Endothelial cell of umbilical vein (primary cell): ENCODE data around the gene SDHAF2. TPM values are rescaled to one million over a fixed set of nuclear protein-coding genes. Genes with fewer than 3 reads are reported as not detected.

Experiments used
- BruUV-seq: library from RNA; stranded (reverse); fragments of 400-500 nt; replicated peaks from 2 replicates; lab custom pipeline; 2021; lab: Mats Ljungman, UMichigan
- CTCF ChIA-PET: fragments of 300-600, 350-600 bp; sonication (Branson Sonifier 250); formaldehyde crosslinking; loops from one replicate; lab custom pipeline; 2021; ENCODE audit warnings: antibody characterized with exemption, inconsistent platforms; lab: Charles Lee
- POLR2A ChIA-PET: fragments of 300-600, 350-600 bp; sonication (Branson Sonifier 250); formaldehyde crosslinking; loops from one replicate; lab custom pipeline; 2021; ENCODE audit warnings: antibody characterized with exemption, inconsistent platforms; lab: Charles Lee
- DNase-seq: peaks from one replicate; pipeline ENCODE4 v3.0.0-alpha.2; 2011; ENCODE audit warnings: low read depth, low spot score
- FAIRE-seq: peaks from 2 replicates; lab custom pipeline; 2011; peaks lifted over from hg19 to GRCh38; lab: Jason Lieb, UNC
- H2AFZ ChIP-seq: 2 replicates; pipeline ENCODE4 v1.6.0; 2012; ENCODE audit warnings: low read depth, low read length, control low read depth, inconsistent platforms
- H3K27ac ChIP-seq: 2 replicates; pipeline ENCODE4 v1.5.1; 2011; ENCODE audit warnings: low read depth, mild to moderate bottlenecking, control low read depth, low read length, moderate library complexity; ENCODE audit not compliant: insufficient read depth
- H3K27me3 ChIP-seq, 2 experiments: 2 replicates each; pipeline versions ENCODE4 v1.6.0 to v1.6.1; 2011; ENCODE audit warnings: low read length in 2 of 2, mixed read lengths in 1 of 2; ENCODE audit not compliant: control insufficient read depth in 2 of 2, insufficient read depth in 2 of 2
- H3K36me3 ChIP-seq, 2 experiments: 2 replicates in 1 of 2; 3 replicates in 1 of 2; pipeline ENCODE4 v1.5.1; 2011; ENCODE audit warnings: low read length in 2 of 2, mild to moderate bottlenecking in 1 of 2, moderate library complexity in 1 of 2; ENCODE audit not compliant: control insufficient read depth in 2 of 2, insufficient read depth in 2 of 2; ENCODE audit errors: extremely low read depth in 1 of 2
- H3K4me1 ChIP-seq: 3 replicates; pipeline ENCODE4 v1.5.1; 2011; ENCODE audit warnings: mild to moderate bottlenecking, low read length; ENCODE audit not compliant: control insufficient read depth, insufficient read depth; ENCODE audit errors: extremely low read depth
- H3K4me2 ChIP-seq: 2 replicates; pipeline ENCODE4 v1.6.1; 2011; ENCODE audit warnings: low read length, control low read depth, mixed read lengths; ENCODE audit not compliant: insufficient read depth
- H3K4me3 ChIP-seq, 3 experiments: fragments of 200-600 bp in 1 of 3; sonication (generic), shearing (Covaris generic) in 1 of 3; replicated peaks in 1 of 3; 2 replicates each; pipeline ENCODE4 v1.5.1; 2011 to 2016; ENCODE audit warnings: control low read depth in 3 of 3, low read length in 3 of 3, mild to moderate bottlenecking in 2 of 3, inconsistent platforms in 1 of 3, low read depth in 1 of 3, moderate library complexity in 1 of 3; ENCODE audit not compliant: insufficient read depth in 1 of 3
- H3K79me2 ChIP-seq: 2 replicates; pipeline ENCODE4 v1.6.0; 2012; ENCODE audit warnings: low read length, inconsistent platforms; ENCODE audit not compliant: control insufficient read depth, insufficient read depth
- H3K9ac ChIP-seq: replicated peaks from 2 replicates; pipeline ENCODE3; 2011; ENCODE audit warnings: low read length, control low read depth; ENCODE audit not compliant: insufficient read depth; ENCODE audit errors: extremely low read depth
- H3K9me1 ChIP-seq: replicated peaks from 3 replicates; pipeline ENCODE4 v1.6.0; 2011; ENCODE audit warnings: mild to moderate bottlenecking, low read length; ENCODE audit not compliant: control insufficient read depth, insufficient read depth; ENCODE audit errors: extremely low read depth
- H3K9me3 ChIP-seq: replicated peaks from 2 replicates; pipeline ENCODE4 v1.5.1; 2012; ENCODE audit warnings: low read length, inconsistent platforms; ENCODE audit not compliant: control insufficient read depth, insufficient read depth
- H4K20me1 ChIP-seq: replicated peaks from 2 replicates; pipeline ENCODE3; 2011; ENCODE audit warnings: mild to moderate bottlenecking, low read length; ENCODE audit not compliant: control insufficient read depth, insufficient read depth; ENCODE audit errors: extremely low read depth
- EZH2 ChIP-seq: IDR thresholded peaks from 2 replicates; pipeline ENCODE4 v1.6.1; 2012; ENCODE audit warnings: borderline replicate concordance, low read depth, mild to moderate bottlenecking, moderate library complexity, low read length, inconsistent platforms; ENCODE audit not compliant: severe bottlenecking
- FOS ChIP-seq: IDR thresholded peaks from 2 replicates; pipeline ENCODE4 v1.6.1; 2011; ENCODE audit warnings: mild to moderate bottlenecking, low read length, moderate library complexity, borderline replicate concordance; ENCODE audit not compliant: insufficient read depth
- GATA2 ChIP-seq: IDR thresholded peaks from 2 replicates; pipeline ENCODE4 v1.7.0; 2011; ENCODE audit warnings: low read depth, mild to moderate bottlenecking, moderate library complexity, mixed read lengths, low read length; ENCODE audit not compliant: insufficient read length, insufficient read depth
- JUN ChIP-seq: IDR thresholded peaks from 2 replicates; pipeline ENCODE4 v1.6.1; 2011; ENCODE audit warnings: borderline replicate concordance, low read depth; ENCODE audit not compliant: insufficient read length, insufficient read depth
- MYC ChIP-seq: IDR thresholded peaks from one replicate; pipeline ENCODE4 v1.6.1; 2011; ENCODE audit warnings: mild to moderate bottlenecking, low read depth, low read length
- POLR2A ChIP-seq: IDR thresholded peaks from 2 replicates; pipeline ENCODE4 v1.6.1; 2012; ENCODE audit warnings: low read depth, mild to moderate bottlenecking, control low read depth, low read length
- POLR2AphosphoS5 ChIP-seq: IDR thresholded peaks from 2 replicates; pipeline ENCODE4 v1.6.1; 2012; ENCODE audit warnings: low read depth, mild to moderate bottlenecking, control low read depth, low read length, moderate library complexity; ENCODE audit not compliant: insufficient read depth
- dilution Hi-C: fragments of 300-500 bp; cut with MboI; formaldehyde crosslinking; loops from one replicate; pipeline ENCODE4 v1.15.0; 2019; ENCODE audit warnings: low sequenced_read_pairs; ENCODE audit not compliant: extremely low pct_ligation_motif_present
- intact Hi-C: fragments of 100-400 bp; cut with micrococcal nuclease; formaldehyde crosslinking; loops from one replicate; pipeline ENCODE4 v1.10.0; 2022
- polyA plus RNA-seq, 4 experiments: library from polyadenylated mRNA; depleted of rRNA in 3 of 4; stranded (reverse) in 3 of 4; unstranded in 1 of 4; fragments of >200 nt; gene quantifications; 2 replicates each; pipeline versions ENCODE4 v1.2.1 to v1.2.3, GENCODE V29; 2011 to 2012; ENCODE audit warnings: missing spikeins in 1 of 4
- total RNA-seq: library from RNA; stranded (reverse); gene quantifications from 2 replicates; pipeline ENCODE4 v1.2.3, GENCODE V29; 2021
- TF ChIP-seq, protein P1 (sequence below): IDR thresholded peaks from 2 replicates; pipeline ENCODE4 v1.6.1; 2011; ENCODE audit not compliant: insufficient read depth, insufficient read length
- TF ChIP-seq, protein P2 (sequence below), 2 donors: IDR thresholded peaks; 1 replicate in 1 of 2; 2 replicates in 1 of 2; pipeline ENCODE4 v1.5.1; 2011; ENCODE audit warnings: low read length in 2 of 2, mild to moderate bottlenecking in 2 of 2, moderate library complexity in 2 of 2, control low read depth in 1 of 2, inconsistent platforms in 1 of 2, low read depth in 1 of 2; ENCODE audit not compliant: insufficient read depth in 1 of 2; ENCODE audit errors: extremely low read depth in 1 of 2

The SDHAF2 gene
- total and polyA plus RNA-seq, 2 donors (not counting 3 experiments of a cell fraction or from before 2014, with no cell fraction given): 44.5 to 128 TPM

DNA sequence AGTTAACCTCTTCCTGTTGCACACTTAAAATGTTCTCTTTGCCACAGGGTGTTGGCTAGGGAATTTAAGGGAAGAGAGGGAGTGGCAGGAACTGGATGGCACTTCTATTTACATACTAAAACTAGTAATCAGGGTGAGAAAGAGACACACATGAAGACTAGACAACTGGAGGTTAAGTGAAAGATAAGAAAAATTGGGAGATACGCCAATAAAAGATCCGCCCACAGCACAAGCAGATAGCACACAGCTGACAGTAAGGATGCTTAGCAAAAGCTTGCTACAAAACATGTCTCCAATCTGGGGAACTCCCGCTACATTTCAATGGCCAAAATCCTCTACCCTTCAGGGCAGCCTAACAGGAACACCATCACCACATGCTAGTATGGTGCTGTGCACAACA, 13.0 kb upstream of the SDHAF2 start:
- no peaks in the 10 kb centered on the region for H3K9me1 ChIP-seq
- no TSS peak for BruUV-seq
- FAIRE-seq: no peak
- CTCF ChIA-PET: no interaction called here
- peaks cover 28% of the 10 kb centered on the region for H3K79me2 ChIP-seq
- H3K9ac ChIP-seq: no peak overlapping the region
- no peak overlapping the region for H3K4me2 ChIP-seq
- H3K4me3 ChIP-seq: no peak overlapping the region
- H3K27me3 ChIP-seq: no peaks in the 10 kb centered on the region
- H3K9me3 ChIP-seq: no peaks in the 10 kb centered on the region
- H4K20me1 ChIP-seq: no peaks in the 10 kb centered on the region
- H3K36me3 ChIP-seq: peaks cover 48 to 50% of the 10 kb centered on the region in 2 experiments
- dilution Hi-C loops (no loop called here), intact Hi-C loops (no loop called here)
- POLR2A ChIA-PET: no interaction called here
- DNase-seq: no peak
- H3K4me1 ChIP-seq: peaks cover 12% of the 10 kb centered on the region
- no peak overlapping the region for H2AFZ ChIP-seq
- no peak for TF ChIP-seq MYC
- H3K27ac ChIP-seq: no peak overlapping the region

DNA sequence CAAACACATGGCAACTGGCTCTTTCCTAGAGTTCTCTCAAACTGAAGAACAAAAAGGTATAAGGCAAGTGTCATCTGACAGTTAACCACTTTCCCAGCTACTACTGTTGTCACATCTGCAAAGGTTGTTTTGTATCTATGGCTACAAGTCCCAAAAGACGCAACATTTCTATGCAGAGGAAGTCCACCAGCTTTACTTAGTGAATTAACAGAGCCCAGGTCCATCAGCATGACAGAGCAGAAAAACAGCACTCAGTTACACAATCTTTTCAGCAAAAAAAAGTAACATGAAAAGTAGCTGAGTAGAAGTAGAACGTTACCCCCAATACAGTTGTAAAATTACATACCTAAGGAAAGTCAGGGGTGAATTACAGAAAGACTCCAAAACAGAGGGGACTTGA, 12.3 kb upstream of the SDHAF2 start:
- no peak overlapping the region for H3K27ac ChIP-seq
- dilution Hi-C loops (no loop called here), intact Hi-C loops (no loop called here)
- H2AFZ ChIP-seq: no peak overlapping the region
- peaks cover 12% of the 10 kb centered on the region for H3K4me1 ChIP-seq
- POLR2A ChIA-PET: no interaction called here
- H3K27me3 ChIP-seq: no peaks in the 10 kb centered on the region
- FAIRE-seq (no peak), DNase-seq (no peak)
- CTCF ChIA-PET: interaction anchor here (0.7 to 0.8 kb wide), 2 partner anchors 25 to 82 kb away, joined by 3 read pairs; no protein-coding TSS in a partner anchor
- H3K4me2 ChIP-seq: no peak overlapping the region
- H4K20me1 ChIP-seq: no peaks in the 10 kb centered on the region
- no peak overlapping the region for H3K4me3 ChIP-seq
- peaks cover 46 to 49% of the 10 kb centered on the region in 2 experiments for H3K36me3 ChIP-seq
- TF ChIP-seq, protein P1, sequence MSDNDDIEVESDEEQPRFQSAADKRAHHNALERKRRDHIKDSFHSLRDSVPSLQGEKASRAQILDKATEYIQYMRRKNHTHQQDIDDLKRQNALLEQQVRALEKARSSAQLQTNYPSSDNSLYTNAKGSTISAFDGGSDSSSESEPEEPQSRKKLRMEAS: no peak
- TF ChIP-seq, protein P2, sequence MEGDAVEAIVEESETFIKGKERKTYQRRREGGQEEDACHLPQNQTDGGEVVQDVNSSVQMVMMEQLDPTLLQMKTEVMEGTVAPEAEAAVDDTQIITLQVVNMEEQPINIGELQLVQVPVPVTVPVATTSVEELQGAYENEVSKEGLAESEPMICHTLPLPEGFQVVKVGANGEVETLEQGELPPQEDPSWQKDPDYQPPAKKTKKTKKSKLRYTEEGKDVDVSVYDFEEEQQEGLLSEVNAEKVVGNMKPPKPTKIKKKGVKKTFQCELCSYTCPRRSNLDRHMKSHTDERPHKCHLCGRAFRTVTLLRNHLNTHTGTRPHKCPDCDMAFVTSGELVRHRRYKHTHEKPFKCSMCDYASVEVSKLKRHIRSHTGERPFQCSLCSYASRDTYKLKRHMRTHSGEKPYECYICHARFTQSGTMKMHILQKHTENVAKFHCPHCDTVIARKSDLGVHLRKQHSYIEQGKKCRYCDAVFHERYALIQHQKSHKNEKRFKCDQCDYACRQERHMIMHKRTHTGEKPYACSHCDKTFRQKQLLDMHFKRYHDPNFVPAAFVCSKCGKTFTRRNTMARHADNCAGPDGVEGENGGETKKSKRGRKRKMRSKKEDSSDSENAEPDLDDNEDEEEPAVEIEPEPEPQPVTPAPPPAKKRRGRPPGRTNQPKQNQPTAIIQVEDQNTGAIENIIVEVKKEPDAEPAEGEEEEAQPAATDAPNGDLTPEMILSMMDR (IDR thresholded peaks at IDR 0.05; ENCODE audit: extremely low read depth in 1 of 2, insufficient read depth in 1 of 2, low read depth in 1 of 2, low read length in 2 of 2): no peak
- TF ChIP-seq POLR2A (no peak), FOS (no peak), POLR2AphosphoS5 (no peak), MYC (no peak), EZH2 (no peak), JUN (no peak), GATA2 (no peak)
- no peaks in the 10 kb centered on the region for H3K9me1 ChIP-seq
- H3K79me2 ChIP-seq: peaks cover 33% of the 10 kb centered on the region
- BruUV-seq: no TSS peak
- H3K9ac ChIP-seq: no peak overlapping the region
- H3K9me3 ChIP-seq: no peaks in the 10 kb centered on the region
